ENCODE measurements around the gene SERPINB7.

- no peak for TF ChIP-seq POLR2A (IDR thresholded peaks at IDR 0.05; ENCODE audit: low read length)
- TF ChIP-seq GATA1 (IDR thresholded peaks at IDR 0.05; ENCODE audit: low read depth, low read length) = no peak
Measured at GRCh38 chr18:63837590-63837989, 62.4 kb downstream of the SERPINB7 start.
